ENCODE measurements around the gene CDH13.

The CDH13 gene

GRCh38 chr16:82703161-82703560 lies 76.4 kb downstream of the CDH13 start:
- Histone ChIP-seq H3K4me1 (ENCODE audit: control insufficient read depth, insufficient read depth, low read depth, low read length) (peaks cover 11% of the 10 kb centered on the region), H3K4me3 (ENCODE audit: insufficient read depth in 1 of 2, low read depth in 1 of 2, low read length in 2 of 2) (no peak overlapping the region), H2BK12ac (ENCODE audit: low read length in 2 of 2) (no peak overlapping the region), H3K23ac (ENCODE audit: low read length in 2 of 2) (no peak overlapping the region), H4K8ac (ENCODE audit: low read length) (no peak overlapping the region), H3K79me1 (replicated peaks; ENCODE audit: low read length, poor library complexity, severe bottlenecking) (peaks cover 21% of the 10 kb centered on the region), H2BK120ac (ENCODE audit: low read depth, low read length) (no peak overlapping the region), H3K18ac (ENCODE audit: low read depth in 1 of 2, low read length in 2 of 2) (peak overlapping the region in 1 of 2 experiments; percentile 67), H2AK5ac (ENCODE audit: low read length, severe bottlenecking) (no peak overlapping the region), H3K14ac (ENCODE audit: low read length in 2 of 2) (no peak overlapping the region), H3K4me2 (ENCODE audit: low read length, poor library complexity, severe bottlenecking) (no peak overlapping the region), H3K9ac (ENCODE audit: low read length) (no peak overlapping the region), H2AFZ (ENCODE audit: low read depth, low read length) (no peak overlapping the region), H3K27me3 (ENCODE audit: control insufficient read depth in 1 of 2, insufficient read depth in 1 of 2, low read length in 2 of 2) (no peaks in the 10 kb centered on the region), H2BK5ac (ENCODE audit: low read depth, low read length, poor library complexity, severe bottlenecking) (no peak overlapping the region), H3K36me3 (ENCODE audit: control insufficient read depth in 1 of 2, insufficient read depth in 2 of 2, low read depth in 1 of 2, low read length in 2 of 2) (no peaks in the 10 kb centered on the region), H3K9me3 (ENCODE audit: control insufficient read depth, low read length) (no peaks in the 10 kb centered on the region), H2BK15ac (ENCODE audit: low read depth, poor library complexity, severe bottlenecking) (no peak overlapping the region), H4K91ac (ENCODE audit: low read length) (peak overlapping the region; percentile 16), H3K4ac (ENCODE audit: low read depth in 1 of 2, low read length in 2 of 2) (no peak overlapping the region), H3K27ac (ENCODE audit: low read length, poor library complexity, severe bottlenecking) (no peak overlapping the region)
- DNase-seq, result no peak
- 97% methylated on average over 2 of the region's 2 CpGs for WGBS

GRCh38 chr16:82703871-82704768 lies 77.4 kb downstream of the CDH13 start:
- no peak overlapping the region for H3K9ac ChIP-seq (ENCODE audit: low read length)
- no peak overlapping the region for H3K4me2 ChIP-seq (ENCODE audit: low read length, poor library complexity, severe bottlenecking)
- H3K36me3 ChIP-seq (ENCODE audit: control insufficient read depth in 1 of 2, insufficient read depth in 2 of 2, low read depth in 1 of 2, low read length in 2 of 2), result no peaks in the 10 kb centered on the region
- no peak overlapping the region for H3K18ac ChIP-seq (ENCODE audit: low read depth in 1 of 2, low read length in 2 of 2)
- no peak overlapping the region for H3K4me3 ChIP-seq (ENCODE audit: insufficient read depth in 1 of 2, low read depth in 1 of 2, low read length in 2 of 2)
- H3K79me1 ChIP-seq (replicated peaks; ENCODE audit: low read length, poor library complexity, severe bottlenecking), result peaks cover 24% of the 10 kb centered on the region
- no peak overlapping the region for H2BK12ac ChIP-seq (ENCODE audit: low read length in 2 of 2)
- H3K9me3 ChIP-seq (ENCODE audit: control insufficient read depth, low read length), result no peaks in the 10 kb centered on the region
- no peak overlapping the region for H3K4ac ChIP-seq (ENCODE audit: low read depth in 1 of 2, low read length in 2 of 2)
- H2AFZ ChIP-seq (ENCODE audit: low read depth, low read length), result no peak overlapping the region
- no peaks in the 10 kb centered on the region for H3K27me3 ChIP-seq (ENCODE audit: control insufficient read depth in 1 of 2, insufficient read depth in 1 of 2, low read length in 2 of 2)
- no peak for DNase-seq
- no peak overlapping the region for H4K8ac ChIP-seq (ENCODE audit: low read length)
- H4K91ac ChIP-seq (ENCODE audit: low read length), result no peak overlapping the region
- no peak overlapping the region for H2BK120ac ChIP-seq (ENCODE audit: low read depth, low read length)
- H3K4me1 ChIP-seq (ENCODE audit: control insufficient read depth, insufficient read depth, low read depth, low read length), result peaks cover 11% of the 10 kb centered on the region
- no peak overlapping the region for H2AK5ac ChIP-seq (ENCODE audit: low read length, severe bottlenecking)
- H3K27ac ChIP-seq (ENCODE audit: low read length, poor library complexity, severe bottlenecking), result no peak overlapping the region
- H3K23ac ChIP-seq (ENCODE audit: low read length in 2 of 2), result no peak overlapping the region
- WGBS, result 79% methylated on average over 5 of the region's 7 CpGs
- no peak overlapping the region for H3K14ac ChIP-seq (ENCODE audit: low read length in 2 of 2)
- no peak overlapping the region for H2BK5ac ChIP-seq (ENCODE audit: low read depth, low read length, poor library complexity, severe bottlenecking)
- no peak overlapping the region for H2BK15ac ChIP-seq (ENCODE audit: low read depth, poor library complexity, severe bottlenecking)

- H3K23ac ChIP-seq (ENCODE audit: low read length in 2 of 2), result no peak overlapping the region
- no peak overlapping the region for H3K4ac ChIP-seq (ENCODE audit: low read depth in 1 of 2, low read length in 2 of 2)
- H3K9ac ChIP-seq (ENCODE audit: low read length), result no peak overlapping the region
- H3K27ac ChIP-seq (ENCODE audit: low read length, poor library complexity, severe bottlenecking), result no peak overlapping the region
- no peak overlapping the region for H4K91ac ChIP-seq (ENCODE audit: low read length)
- no peak for DNase-seq
- peaks cover 19% of the 10 kb centered on the region for H3K79me1 ChIP-seq (replicated peaks; ENCODE audit: low read length, poor library complexity, severe bottlenecking)
- no peak overlapping the region for H2BK5ac ChIP-seq (ENCODE audit: low read depth, low read length, poor library complexity, severe bottlenecking)
- H3K36me3 ChIP-seq (ENCODE audit: control insufficient read depth in 1 of 2, insufficient read depth in 2 of 2, low read depth in 1 of 2, low read length in 2 of 2), result no peaks in the 10 kb centered on the region
- no peak overlapping the region for H3K4me2 ChIP-seq (ENCODE audit: low read length, poor library complexity, severe bottlenecking)
- no peak overlapping the region for H2AK5ac ChIP-seq (ENCODE audit: low read length, severe bottlenecking)
- H3K4me3 ChIP-seq (ENCODE audit: insufficient read depth in 1 of 2, low read depth in 1 of 2, low read length in 2 of 2), result no peak overlapping the region
- no peak overlapping the region for H3K18ac ChIP-seq (ENCODE audit: low read depth in 1 of 2, low read length in 2 of 2)
- peaks cover 1% of the 10 kb centered on the region for H3K4me1 ChIP-seq (ENCODE audit: control insufficient read depth, insufficient read depth, low read depth, low read length)
- H2BK120ac ChIP-seq (ENCODE audit: low read depth, low read length), result no peak overlapping the region
- H4K8ac ChIP-seq (ENCODE audit: low read length), result no peak overlapping the region
- H2AFZ ChIP-seq (ENCODE audit: low read depth, low read length), result no peak overlapping the region
- H3K14ac ChIP-seq (ENCODE audit: low read length in 2 of 2), result no peak overlapping the region
- 100% methylated on average over 2 of the region's 3 CpGs for WGBS
- no peaks in the 10 kb centered on the region for H3K9me3 ChIP-seq (ENCODE audit: control insufficient read depth, low read length)
- no peak overlapping the region for H2BK12ac ChIP-seq (ENCODE audit: low read length in 2 of 2)
- no peak overlapping the region for H2BK15ac ChIP-seq (ENCODE audit: low read depth, poor library complexity, severe bottlenecking)
- H3K27me3 ChIP-seq (ENCODE audit: control insufficient read depth in 1 of 2, insufficient read depth in 1 of 2, low read length in 2 of 2), result no peaks in the 10 kb centered on the region
Measured at GRCh38 chr16:82709987-82710386, 83.2 kb downstream of the CDH13 start.

DNA sequence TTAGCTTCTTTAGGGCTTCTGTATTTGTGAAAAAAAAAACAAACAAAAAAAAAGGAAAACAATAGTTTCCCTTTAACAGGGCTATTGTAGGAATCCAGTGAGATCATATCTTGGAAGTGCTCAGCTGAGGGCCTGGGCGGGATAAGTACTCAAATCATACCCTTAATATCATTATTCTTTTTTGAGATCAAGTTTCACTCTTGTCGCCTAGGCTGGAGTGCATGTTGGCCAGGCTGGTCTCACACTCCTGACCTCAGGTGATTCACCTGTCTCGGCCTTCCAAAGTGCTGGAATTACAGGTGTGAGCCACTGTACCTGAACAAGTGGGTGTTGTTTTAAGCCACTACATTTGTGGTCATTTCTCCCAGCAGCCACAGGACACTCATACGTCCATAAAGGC lies 87.0 kb downstream of the CDH13 start:
- H3K36me3 ChIP-seq (ENCODE audit: control insufficient read depth in 1 of 2, insufficient read depth in 2 of 2, low read depth in 1 of 2, low read length in 2 of 2), result peaks cover 0 to 4% of the 10 kb centered on the region in 2 experiments
- H3K14ac ChIP-seq (ENCODE audit: low read length in 2 of 2), result no peak overlapping the region
- WGBS, result 95% methylated on average over 4 of the region's 4 CpGs

More for the DNA sequence above, 87.0 kb downstream of the CDH13 start:
- Histone ChIP-seq H3K4me1 (ENCODE audit: control insufficient read depth, insufficient read depth, low read depth, low read length) (peaks cover 3% of the 10 kb centered on the region), H3K4me3 (ENCODE audit: insufficient read depth in 1 of 2, low read depth in 1 of 2, low read length in 2 of 2) (no peak overlapping the region), H4K8ac (ENCODE audit: low read length) (peak overlapping the region; percentile 12), H2BK5ac (ENCODE audit: low read depth, low read length, poor library complexity, severe bottlenecking) (no peak overlapping the region), H3K9me3 (ENCODE audit: control insufficient read depth, low read length) (no peaks in the 10 kb centered on the region), H2BK12ac (ENCODE audit: low read length in 2 of 2) (no peak overlapping the region), H3K18ac (ENCODE audit: low read depth in 1 of 2, low read length in 2 of 2) (no peak overlapping the region), H2AFZ (ENCODE audit: low read depth, low read length) (no peak overlapping the region), H2BK120ac (ENCODE audit: low read depth, low read length) (no peak overlapping the region), H2BK15ac (ENCODE audit: low read depth, poor library complexity, severe bottlenecking) (no peak overlapping the region), H3K4ac (ENCODE audit: low read depth in 1 of 2, low read length in 2 of 2) (no peak overlapping the region), H3K27me3 (ENCODE audit: control insufficient read depth in 1 of 2, insufficient read depth in 1 of 2, low read length in 2 of 2) (no peaks in the 10 kb centered on the region), H3K27ac (ENCODE audit: low read length, poor library complexity, severe bottlenecking) (no peak overlapping the region), H4K91ac (ENCODE audit: low read length) (no peak overlapping the region), H3K23ac (ENCODE audit: low read length in 2 of 2) (no peak overlapping the region), H2AK5ac (ENCODE audit: low read length, severe bottlenecking) (no peak overlapping the region), H3K79me1 (replicated peaks; ENCODE audit: low read length, poor library complexity, severe bottlenecking) (peaks cover 17% of the 10 kb centered on the region), H3K4me2 (ENCODE audit: low read length, poor library complexity, severe bottlenecking) (no peak overlapping the region), H3K9ac (ENCODE audit: low read length) (no peak overlapping the region)
- no peak for DNase-seq
